PC-9 (cell line): ENCODE results near the gene GSC2. TPM values are rescaled to one million over a fixed set of nuclear protein-coding genes. Genes with fewer than 3 reads are reported as not detected.

Source experiments
- BruUV-seq: library from RNA; stranded (reverse); fragments of 400-500 nt; replicated peaks from 2 replicates; lab custom pipeline; 2021; lab: Mats Ljungman, UMichigan
- CTCF ChIA-PET: fragments of 300-600 bp; sonication (Branson Sonifier 250); formaldehyde crosslinking; loops from one replicate; lab custom pipeline; 2022; ENCODE audit warnings: antibody characterized with exemption; lab: Charles Lee
- POLR2A ChIA-PET: fragments of 300-600 bp; sonication (Branson Sonifier 250); formaldehyde crosslinking; loops from one replicate; lab custom pipeline; 2022; ENCODE audit warnings: antibody characterized with exemption; ENCODE audit not compliant: unreplicated experiment; lab: Charles Lee
- DNase-seq, 2 experiments: peaks; one replicate each; pipeline versions ENCODE4 v3.0.0 to v3.0.0-alpha.2; 2015 to 2022; ENCODE audit warnings: mixed read lengths in 1 of 2
- H2AFZ ChIP-seq: fragments of 200-600 bp; sonication (generic); 2 replicates; pipeline ENCODE4 v1.8.1; 2017; ENCODE audit warnings: antibody characterized with exemption
- H3F3A ChIP-seq: fragments of 200-600 bp; sonication (generic); 2 replicates; pipeline ENCODE4 v1.8.1; 2017; ENCODE audit warnings: antibody characterized with exemption, mild to moderate bottlenecking, low read depth; ENCODE audit not compliant: insufficient read depth
- H3K27ac ChIP-seq: fragments of 200-600 bp; sonication (generic); 2 replicates; pipeline ENCODE4 v1.6.1; 2016; ENCODE audit warnings: mixed run types
- H3K27me3 ChIP-seq: fragments of 200-600 bp; sonication (generic); 2 replicates; pipeline ENCODE4 v1.6.1; 2016; ENCODE audit warnings: low read depth, mixed run types; ENCODE audit not compliant: insufficient read depth
- H3K36me3 ChIP-seq: fragments of 200-600 bp; sonication (generic); 2 replicates; pipeline ENCODE4 v1.6.1; 2016; ENCODE audit warnings: low read depth, mixed run types
- H3K4me1 ChIP-seq: fragments of 200-600 bp; sonication (generic); replicated peaks from 2 replicates; pipeline ENCODE4 v1.6.1; 2016; ENCODE audit warnings: mixed run types; ENCODE audit not compliant: insufficient read depth
- H3K4me2 ChIP-seq: fragments of 200-600 bp; sonication (generic); 2 replicates; pipeline ENCODE4 v1.6.1; 2017; ENCODE audit warnings: mixed run types
- H3K4me3 ChIP-seq: fragments of 200-600 bp; sonication (generic); 2 replicates; pipeline ENCODE4 v1.6.1; 2016; ENCODE audit warnings: mixed run types
- H3K79me2 ChIP-seq: fragments of 200-600 bp; sonication (generic); 2 replicates; pipeline ENCODE4 v1.6.1; 2017; ENCODE audit warnings: low read depth, mixed run types
- H3K9me2 ChIP-seq: fragments of 200-600 bp; sonication (generic); 2 replicates; pipeline ENCODE4 v1.8.1; 2017; ENCODE audit warnings: mild to moderate bottlenecking; ENCODE audit not compliant: insufficient read depth
- H3K9me3 ChIP-seq: fragments of 200-600 bp; sonication (generic); 2 replicates; pipeline ENCODE4 v1.8.1; 2016; ENCODE audit warnings: low read depth; ENCODE audit not compliant: insufficient read depth
- H4K20me1 ChIP-seq: fragments of 200-600 bp; sonication (generic); 2 replicates; pipeline ENCODE4 v1.8.1; 2017; ENCODE audit not compliant: insufficient read depth
- CTCF ChIP-seq: fragments of 200-600 bp; sonication (generic); conservative IDR thresholded peaks from 2 replicates; pipeline ENCODE4 v1.6.1; 2017; ENCODE audit warnings: mixed run types, antibody characterized with exemption, mild to moderate bottlenecking, moderate library complexity
- EZH2 ChIP-seq: fragments of 200-600 bp; sonication (generic); IDR thresholded peaks from 2 replicates; pipeline ENCODE4 v1.8.0; 2017; ENCODE audit warnings: antibody characterized with exemption, low read depth
- intact Hi-C: fragments of 100-400 bp; cut with micrococcal nuclease; formaldehyde crosslinking; loops from one replicate; pipeline ENCODE4 v1.10.0; 2022; ENCODE audit not compliant: unreplicated experiment
- total RNA-seq: library from RNA; stranded (reverse); gene quantifications from 2 replicates; pipeline ENCODE4 v1.2.3, GENCODE V29; 2021

The GSC2 gene
- total RNA-seq, 1 experiment from 2014 or later, result not detected

GRCh38 chr22:19125474-19126308 lies 24.4 kb downstream of the GSC2 start:
- Histone ChIP-seq H3K4me1 (peaks cover 4% of the 10 kb centered on the region), H3K4me3 (no peak overlapping the region), H3K36me3 (no peaks in the 10 kb centered on the region), H3K9me2 (no peaks in the 10 kb centered on the region), H2AFZ (no peak overlapping the region), H3F3A (no peaks in the 10 kb centered on the region), H3K4me2 (no peak overlapping the region), H3K27ac (no peak overlapping the region), H4K20me1 (peaks cover under 1% of the 10 kb centered on the region; the same call in 1 of the 2 replicates), H3K9me3 (no peaks in the 10 kb centered on the region), H3K79me2 (peaks cover 9% of the 10 kb centered on the region), H3K27me3 (no peaks in the 10 kb centered on the region)
- ChIA-PET POLR2A (no interaction called here), CTCF (no interaction called here)
- no TSS peak for BruUV-seq
- DNase-seq, result no peak
- TF ChIP-seq CTCF (no peak), EZH2 (no peak)
- intact Hi-C loops, result no loop called here

- Histone ChIP-seq H3K36me3 (no peaks in the 10 kb centered on the region), H3K4me3 (no peak overlapping the region), H3F3A (no peaks in the 10 kb centered on the region), H4K20me1 (peaks cover 7% of the 10 kb centered on the region; the same call in 1 of the 2 replicates), H3K79me2 (peaks cover 16% of the 10 kb centered on the region), H3K4me1 (peaks cover 11% of the 10 kb centered on the region), H3K9me3 (no peaks in the 10 kb centered on the region), H3K27me3 (no peaks in the 10 kb centered on the region), H3K27ac (no peak overlapping the region), H3K4me2 (no peak overlapping the region), H2AFZ (no peak overlapping the region), H3K9me2 (no peaks in the 10 kb centered on the region)
- ChIA-PET POLR2A (no interaction called here), CTCF (no interaction called here)
- TF ChIP-seq CTCF, result no peak
- intact Hi-C loops, result no loop called here
- DNase-seq, result no peak
- no TSS peak for BruUV-seq
These were observed 25.1 kb downstream of the GSC2 start for GRCh38 chr22:19125011-19125410.

GRCh38 chr22:19124377-19124776 lies 25.7 kb downstream of the GSC2 start:
- POLR2A ChIA-PET, result no interaction called here
- no peak for DNase-seq
- H2AFZ ChIP-seq, result no peak overlapping the region
- H3K27me3 ChIP-seq, result no peaks in the 10 kb centered on the region
- H3K9me3 ChIP-seq, result no peaks in the 10 kb centered on the region
- H3K9me2 ChIP-seq, result no peaks in the 10 kb centered on the region
- no peak overlapping the region for H3K4me3 ChIP-seq
- H3K36me3 ChIP-seq, result no peaks in the 10 kb centered on the region
- H3K4me1 ChIP-seq, result peaks cover 15% of the 10 kb centered on the region
- no TSS peak for BruUV-seq
- CTCF ChIA-PET, result no interaction called here
- intact Hi-C loops, result no loop called here
- H4K20me1 ChIP-seq, result peaks cover 10% of the 10 kb centered on the region; the same call in 1 of the 2 replicates
- no peak for TF ChIP-seq EZH2
- TF ChIP-seq CTCF, result no peak
- no peak overlapping the region for H3K27ac ChIP-seq
- no peaks in the 10 kb centered on the region for H3F3A ChIP-seq
- H3K79me2 ChIP-seq, result peaks cover 23% of the 10 kb centered on the region
- H3K4me2 ChIP-seq, result no peak overlapping the region
